ENCODE data around the gene DNAJC8.

DNA sequence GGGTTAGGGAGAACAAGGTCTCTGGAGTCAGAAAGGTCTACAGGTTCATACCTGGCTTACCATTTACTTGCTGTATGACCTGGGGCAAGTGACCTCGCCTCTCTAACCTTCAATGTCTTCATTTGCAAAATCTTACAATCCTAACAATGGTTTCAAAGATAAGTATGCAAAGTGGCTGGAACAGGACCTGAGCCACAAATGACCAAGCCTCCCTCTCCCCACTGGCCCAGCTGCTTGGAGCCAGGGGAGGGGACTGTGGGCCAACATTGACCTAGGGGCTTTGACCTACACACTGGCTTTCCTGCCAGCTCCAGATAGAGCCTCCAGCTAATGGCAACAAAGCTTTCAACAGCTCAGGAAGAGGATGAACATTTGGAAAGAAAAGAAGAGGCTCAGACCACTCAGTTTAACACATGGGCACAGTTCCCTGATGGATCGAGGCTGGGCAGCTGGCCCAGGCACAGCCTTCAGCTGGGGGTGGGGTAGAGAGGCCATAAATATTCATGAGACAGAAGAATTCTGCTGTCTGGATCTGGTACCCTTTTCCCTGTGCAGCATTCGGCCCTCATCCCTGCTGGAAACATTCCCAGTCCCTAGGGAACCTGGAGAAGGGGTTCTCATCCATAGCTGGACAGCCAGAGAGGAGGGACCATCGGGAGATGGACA is 69.2 kb downstream of the DNAJC8 start:
- TF ChIP-seq, protein P1, sequence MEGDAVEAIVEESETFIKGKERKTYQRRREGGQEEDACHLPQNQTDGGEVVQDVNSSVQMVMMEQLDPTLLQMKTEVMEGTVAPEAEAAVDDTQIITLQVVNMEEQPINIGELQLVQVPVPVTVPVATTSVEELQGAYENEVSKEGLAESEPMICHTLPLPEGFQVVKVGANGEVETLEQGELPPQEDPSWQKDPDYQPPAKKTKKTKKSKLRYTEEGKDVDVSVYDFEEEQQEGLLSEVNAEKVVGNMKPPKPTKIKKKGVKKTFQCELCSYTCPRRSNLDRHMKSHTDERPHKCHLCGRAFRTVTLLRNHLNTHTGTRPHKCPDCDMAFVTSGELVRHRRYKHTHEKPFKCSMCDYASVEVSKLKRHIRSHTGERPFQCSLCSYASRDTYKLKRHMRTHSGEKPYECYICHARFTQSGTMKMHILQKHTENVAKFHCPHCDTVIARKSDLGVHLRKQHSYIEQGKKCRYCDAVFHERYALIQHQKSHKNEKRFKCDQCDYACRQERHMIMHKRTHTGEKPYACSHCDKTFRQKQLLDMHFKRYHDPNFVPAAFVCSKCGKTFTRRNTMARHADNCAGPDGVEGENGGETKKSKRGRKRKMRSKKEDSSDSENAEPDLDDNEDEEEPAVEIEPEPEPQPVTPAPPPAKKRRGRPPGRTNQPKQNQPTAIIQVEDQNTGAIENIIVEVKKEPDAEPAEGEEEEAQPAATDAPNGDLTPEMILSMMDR (IDR thresholded peaks at IDR 0.05), result no peak
- TF ChIP-seq POLR2A (IDR thresholded peaks at IDR 0.05), result no peak
